Measurements from ENCODE around the gene BTBD7.

The BTBD7 gene

DNA sequence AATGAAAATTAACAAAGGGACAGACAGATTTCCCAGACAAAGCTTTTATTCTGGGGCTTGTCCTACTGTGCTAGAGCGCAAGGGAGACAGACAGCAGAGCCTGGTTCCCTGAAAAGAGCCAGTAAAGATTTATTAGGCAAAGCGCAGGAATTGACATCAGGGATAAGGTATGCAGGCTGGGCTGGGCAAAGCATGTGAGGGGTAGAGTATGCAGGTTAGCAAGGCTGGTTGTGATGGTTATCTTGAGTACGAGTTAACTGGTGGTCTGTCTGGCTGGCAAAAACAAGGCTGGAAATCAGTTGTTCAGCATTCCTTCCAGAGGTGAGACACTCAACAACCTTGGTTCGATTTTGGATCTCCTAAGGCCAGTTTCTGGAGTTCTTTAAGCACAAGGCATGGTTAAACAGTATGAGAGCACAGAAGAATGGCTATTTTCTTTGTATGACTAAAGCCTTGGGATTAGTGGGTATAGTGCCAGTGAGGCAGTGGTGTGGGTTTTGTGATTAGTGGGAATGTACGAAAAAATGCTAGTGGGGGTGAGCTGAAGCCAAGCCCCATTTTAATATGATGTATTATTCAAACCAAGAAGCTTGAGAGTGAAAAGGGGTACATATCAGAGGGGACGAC is 30.9 kb downstream of the BTBD7 start:
- no peak for DNase-seq

- DNase-seq, result no peak
Observed at GRCh38 chr14:93299866-93300265, 33.0 kb downstream of the BTBD7 start.

- DNase-seq, result no peak
Observed at GRCh38 chr14:93299416-93299815, 33.4 kb downstream of the BTBD7 start.

GRCh38 chr14:93295541-93296220 is 37.2 kb downstream of the BTBD7 start:
- DNase-seq, result no peak

GRCh38 chr14:93286212-93286890 is 46.5 kb downstream of the BTBD7 start:
- DNase-seq, result no peak

DNA sequence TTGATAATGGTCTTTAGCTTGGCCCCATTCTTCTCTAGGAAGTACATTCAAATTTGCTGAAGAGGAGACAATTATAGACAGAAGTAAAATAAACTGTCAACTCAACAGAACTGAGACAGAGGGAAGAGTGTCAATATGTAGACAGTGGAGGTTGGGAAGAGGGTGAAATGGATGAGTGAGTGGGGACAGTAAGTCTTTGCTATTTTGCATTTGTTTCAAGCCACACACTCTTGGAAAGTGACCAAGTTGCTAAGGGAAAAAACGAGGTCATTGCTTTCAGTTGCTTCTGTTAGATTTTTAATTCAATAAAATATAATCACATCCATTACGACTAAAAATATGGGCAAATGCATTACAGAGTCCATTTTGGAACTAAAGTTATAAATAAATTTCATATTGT is 47.8 kb downstream of the BTBD7 start:
- no peak for DNase-seq

GRCh38 chr14:93281937-93282336 is 50.9 kb downstream of the BTBD7 start:
- no peak for DNase-seq

- DNase-seq, result no peak
Observed at GRCh38 chr14:93280743-93281142, 52.1 kb downstream of the BTBD7 start.

DNA sequence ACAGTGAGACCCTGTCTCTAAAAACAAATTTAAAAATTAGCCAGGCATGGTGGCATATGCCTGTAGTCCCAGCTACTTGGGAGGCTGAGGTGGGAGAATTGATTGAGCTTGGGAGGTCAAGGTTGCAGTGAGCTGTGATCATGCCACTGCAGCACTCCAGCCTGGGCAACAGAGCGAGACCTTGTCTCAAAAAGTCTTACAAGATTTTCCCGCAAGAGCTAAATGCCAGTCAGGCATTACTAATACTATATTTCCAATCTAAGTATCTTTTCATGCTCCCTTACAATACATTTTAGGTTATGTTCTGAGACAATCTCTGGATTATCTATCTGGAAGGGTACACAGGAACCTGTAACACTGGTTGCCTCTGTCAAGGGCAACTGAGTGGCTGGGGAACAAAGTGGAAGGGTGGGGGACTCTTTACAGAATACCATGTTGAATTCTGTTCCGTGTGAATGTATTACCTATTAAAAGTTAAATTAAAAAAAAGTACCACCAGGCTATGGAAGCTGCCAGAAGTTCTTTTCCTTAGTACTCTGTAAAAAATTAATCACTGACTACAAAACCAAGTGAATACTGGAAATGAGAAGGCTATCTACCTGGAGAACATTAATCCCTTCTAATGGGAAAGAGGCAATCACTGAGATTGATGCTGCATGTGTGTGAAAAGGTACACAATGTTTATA is 56.7 kb downstream of the BTBD7 start:
- no peak for DNase-seq

DNA sequence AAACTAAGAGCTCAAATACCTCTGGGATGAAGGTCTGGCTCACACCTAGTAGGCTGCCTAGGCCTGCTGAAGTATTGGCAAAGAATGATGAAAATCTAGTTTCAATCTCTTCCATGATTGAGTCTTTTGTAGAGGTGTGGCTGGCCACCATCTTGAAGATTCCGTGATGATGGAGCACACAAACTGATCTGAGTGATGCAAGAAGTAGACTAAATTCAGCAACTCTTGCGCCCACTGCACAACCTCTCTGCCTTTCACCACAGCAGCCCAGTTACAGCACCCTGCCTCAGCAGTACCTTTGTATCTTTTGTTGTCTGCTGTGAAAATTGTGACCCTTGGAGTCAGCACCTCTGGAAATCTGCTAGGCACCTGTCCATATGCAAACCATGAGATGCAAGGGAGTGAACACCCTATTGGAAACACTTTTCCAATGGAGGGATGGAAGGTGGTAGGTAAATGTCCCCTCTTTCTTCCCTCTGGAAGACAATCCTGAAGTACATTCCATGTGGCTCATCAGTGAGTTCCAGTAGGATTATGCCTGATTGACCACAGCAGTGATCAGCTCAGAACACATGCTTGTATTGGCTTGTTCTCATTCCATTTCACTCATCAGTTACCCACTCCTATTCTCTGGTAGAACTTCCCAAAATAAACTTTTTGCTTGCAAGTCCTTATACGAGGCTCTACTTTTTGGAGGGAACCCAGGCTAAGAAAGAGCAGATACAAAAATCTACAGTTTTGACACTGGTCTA is 58.6 kb downstream of the BTBD7 start:
- DNase-seq, result no peak

DNA sequence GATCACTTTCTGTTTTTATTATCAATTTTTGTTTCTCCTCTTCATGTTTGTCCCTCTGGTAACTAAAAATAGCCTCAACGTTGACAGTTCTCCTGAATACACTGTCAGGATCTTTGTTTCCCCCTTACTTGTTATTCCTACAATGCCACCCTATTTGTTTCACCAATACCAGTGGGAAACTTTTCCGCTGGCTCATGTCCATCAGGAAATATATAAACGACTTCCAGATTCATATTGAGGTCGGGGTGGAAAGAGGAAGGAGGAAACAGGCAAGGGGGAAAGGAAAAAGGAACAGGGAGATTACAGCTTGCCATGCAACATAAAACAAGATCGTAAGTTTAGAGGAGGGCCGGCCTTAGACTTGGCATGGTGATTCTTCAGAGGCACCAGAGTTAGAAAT is 61.7 kb downstream of the BTBD7 start:
- no peak for DNase-seq

- DNase-seq, result no peak
Observed at GRCh38 chr14:93269341-93270068, 63.3 kb downstream of the BTBD7 start.

DNA sequence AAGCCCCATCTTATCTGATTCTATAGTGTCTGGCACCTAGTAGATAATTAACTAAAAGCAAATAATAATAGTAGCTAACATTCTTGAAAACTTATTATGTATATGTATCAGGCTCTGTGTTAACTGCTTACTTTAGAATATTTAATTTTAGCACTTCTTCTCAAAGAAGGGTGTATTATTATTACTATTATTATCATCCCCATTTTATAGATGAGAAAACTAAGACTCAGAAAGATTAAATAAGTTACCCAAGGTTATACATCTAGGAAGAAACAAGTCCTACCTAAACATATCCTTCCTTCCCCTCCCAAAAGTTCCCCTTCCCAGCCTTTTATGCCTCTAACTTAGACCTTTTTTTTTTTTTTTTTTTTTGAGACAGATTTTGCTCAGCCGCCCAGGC is 64.4 kb downstream of the BTBD7 start:
- no peak for DNase-seq

DNA sequence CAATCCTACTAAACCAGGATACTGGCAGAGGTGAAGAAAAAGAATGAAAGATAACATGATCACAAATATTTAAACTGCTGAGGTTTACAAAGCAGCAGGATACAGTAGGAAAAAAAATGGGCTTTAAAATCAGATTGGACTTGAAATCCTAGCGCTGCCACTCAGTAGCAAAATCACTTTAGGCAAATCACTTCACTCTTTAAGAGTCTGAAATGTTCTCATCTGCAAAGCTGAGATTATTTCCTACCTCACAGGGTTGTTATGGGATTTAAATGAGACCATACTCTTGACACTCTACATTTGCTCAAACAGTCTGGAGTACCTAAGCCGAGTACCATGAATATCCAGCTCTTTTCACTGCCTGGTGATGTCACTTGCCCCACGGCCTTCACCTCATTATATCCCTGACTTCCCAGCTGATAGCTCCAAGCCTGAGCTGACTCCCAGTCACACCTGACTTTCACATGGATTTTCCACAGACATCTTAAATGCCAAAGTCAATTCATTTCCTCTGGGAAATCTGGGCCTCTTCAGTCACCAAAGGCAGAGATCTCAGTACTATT is 65.6 kb downstream of the BTBD7 start:
- DNase-seq, result no peak

- no peak for DNase-seq
Observed at GRCh38 chr14:93266127-93266526, 66.7 kb downstream of the BTBD7 start.

DNA sequence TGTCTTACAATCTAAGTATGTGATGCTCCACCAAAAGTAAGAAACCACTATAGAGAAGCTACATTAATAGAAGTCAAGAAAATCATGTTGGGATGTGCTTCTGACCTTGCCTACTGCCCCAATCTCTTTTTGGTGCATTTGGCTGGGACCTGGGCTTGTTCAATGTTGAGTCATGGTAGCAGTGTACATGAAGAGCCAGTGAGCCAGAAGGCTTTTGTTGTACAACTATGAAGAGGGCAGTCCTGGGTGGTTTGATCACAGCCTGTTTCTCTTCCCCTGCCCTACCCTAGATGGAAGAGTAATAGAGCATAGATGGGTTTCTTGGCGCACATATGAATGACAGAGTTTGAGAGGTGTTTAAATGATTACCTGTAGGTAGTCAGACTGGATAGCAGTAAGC is 69.4 kb downstream of the BTBD7 start:
- DNase-seq, result no peak

- DNase-seq, result no peak
Observed at GRCh38 chr14:93262446-93262845, 70.4 kb downstream of the BTBD7 start.

- no peak for DNase-seq
Observed at GRCh38 chr14:93249128-93249831, 83.6 kb downstream of the BTBD7 start.

DNA sequence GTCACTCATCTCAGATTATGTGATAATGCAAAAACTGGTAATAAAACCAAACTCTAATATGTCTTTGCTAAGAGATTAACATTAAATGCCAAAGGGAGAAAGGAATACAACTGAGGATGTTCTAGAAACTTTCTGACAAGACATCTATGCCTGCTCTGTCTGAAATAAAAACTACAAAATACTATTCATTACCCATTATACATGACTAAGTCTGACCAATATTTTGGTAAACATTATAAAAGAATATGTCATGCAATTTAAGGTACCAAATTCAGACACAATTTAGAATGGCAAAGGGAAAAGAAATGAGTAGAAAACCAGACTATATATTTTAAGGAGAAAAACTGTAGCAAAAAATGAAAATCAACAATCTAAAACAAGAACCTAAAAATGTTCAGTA is 86.3 kb downstream of the BTBD7 start:
- no peak for DNase-seq

- no peak for DNase-seq
Observed at GRCh38 chr14:93245764-93246420, 86.9 kb downstream of the BTBD7 start.

GRCh38 chr14:93240678-93241000 is 92.2 kb downstream of the BTBD7 start:
- no peak for DNase-seq

Data from activated CD4-positive, alpha-beta T cell treated with anti-CD3 and anti-CD28 coated beads, Interleukin-10, Interleukin-2, amounts not matched to agents 100 ng/mL and 50 ng/mL, durations not matched to agents 16 hours and 8 hours (primary cell).